HepG2 (cell line): ENCODE results near the gene ORC4. TPM values are rescaled to one million over a fixed set of nuclear protein-coding genes. Genes with fewer than 3 reads are reported as not detected.

Experiments used
- ATAC-seq: fragments of 200-7000 bp; cut with Tn5 transposase; 3 replicates; pipeline ENCODE4 v1.9.1; 2020; ENCODE audit warnings: mild to moderate bottlenecking, moderate library complexity
- BruUV-seq: library from RNA; stranded (reverse); fragments of 400-500 nt; replicated peaks from 2 replicates; lab custom pipeline; 2021; lab: Mats Ljungman, UMichigan
- CTCF ChIA-PET: fragments of 300-600 bp; formaldehyde crosslinking; extraction: SDS; loops from one replicate; lab custom pipeline; 2021; ENCODE audit warnings: low total read pairs, inconsistent platforms, low intra/inter-chr PET ratio; lab: Yijun Ruan, JAX
- POLR2A ChIA-PET: fragments of 350-600 bp; sonication (Branson Sonifier 250); formaldehyde crosslinking; loops from one replicate; lab custom pipeline; 2020; ENCODE audit warnings: antibody characterized with exemption, inconsistent platforms; lab: Yijun Ruan, JAX
- DNase-seq: peaks from one replicate; pipeline ENCODE4 v3.0.0-alpha.2; 2015; ENCODE audit warnings: low spot score
- FAIRE-seq: peaks from 3 replicates; lab custom pipeline; 2011; peaks lifted over from hg19 to GRCh38; lab: Jason Lieb, UNC
- H2AFZ ChIP-seq: one replicate; pipeline ENCODE4 v1.6.1; 2011; ENCODE audit warnings: low read length, inconsistent platforms
- H3K27ac ChIP-seq: fragments of 300-600 bp; 3 replicates; pipeline ENCODE4 v1.8.0; 2011; ENCODE audit warnings: mixed run types, mild to moderate bottlenecking, mixed read lengths, low read length, inconsistent platforms; ENCODE audit not compliant: insufficient read depth; ENCODE audit errors: extremely low read length
- H3K27me3 ChIP-seq, 2 experiments: fragments of 200-600 bp in 1 of 2; 2 replicates in 1 of 2; 3 replicates in 1 of 2; pipeline versions ENCODE4 v1.6.0 to v1.8.0; 2011; ENCODE audit warnings: low read length in 2 of 2, mild to moderate bottlenecking in 2 of 2, moderate library complexity in 2 of 2, inconsistent platforms in 1 of 2; ENCODE audit not compliant: insufficient read depth in 2 of 2, control insufficient read depth in 1 of 2
- H3K36me3 ChIP-seq, 2 experiments: fragments of 200-600 bp in 1 of 2; replicated peaks in 1 of 2; 2 replicates in 1 of 2; 3 replicates in 1 of 2; pipeline versions ENCODE4 v1.5.1 to v1.8.0; 2011; ENCODE audit warnings: low read length in 2 of 2, inconsistent platforms in 1 of 2; ENCODE audit not compliant: insufficient read depth in 2 of 2, control insufficient read depth in 1 of 2
- H3K4me1 ChIP-seq: 2 replicates; pipeline ENCODE4 v1.5.1; 2012; ENCODE audit warnings: low read length, inconsistent platforms; ENCODE audit not compliant: insufficient read depth
- H3K4me2 ChIP-seq: 2 replicates; pipeline ENCODE4 v1.6.0; 2011; ENCODE audit warnings: low read depth, low read length, inconsistent platforms
- H3K4me3 ChIP-seq, 3 experiments: fragments of 200-600 bp in 1 of 3; sonication (generic), shearing (Covaris generic) in 1 of 3; replicated peaks in 1 of 3; 2 replicates each; pipeline ENCODE4 v1.5.1; 2011 to 2016; ENCODE audit warnings: low read length in 3 of 3, inconsistent platforms in 2 of 3, low read depth in 2 of 3, mild to moderate bottlenecking in 2 of 3, control low read depth in 1 of 3, mixed read lengths in 1 of 3; ENCODE audit not compliant: insufficient read depth in 1 of 3
- H3K79me2 ChIP-seq: one replicate; pipeline ENCODE4 v1.6.1; 2011; ENCODE audit warnings: low read length, inconsistent platforms; ENCODE audit not compliant: insufficient read depth
- H3K9ac ChIP-seq: 2 replicates; pipeline ENCODE4 v1.6.0; 2011; ENCODE audit warnings: mild to moderate bottlenecking, low read depth, low read length, inconsistent platforms; ENCODE audit not compliant: insufficient read depth
- H3K9me3 ChIP-seq: 2 replicates; pipeline ENCODE4 v1.5.1; 2012; ENCODE audit warnings: mild to moderate bottlenecking, low read length
- H4K20me1 ChIP-seq: 2 replicates; pipeline ENCODE4 v1.6.0; 2011; ENCODE audit warnings: inconsistent platforms, mild to moderate bottlenecking, low read length, moderate library complexity; ENCODE audit not compliant: insufficient read depth
- FLYWCH1 ChIP-seq: sonication (generic); formaldehyde crosslinking; IDR thresholded peaks from 2 replicates; pipeline ENCODE4 v1.8.1; 2023; ENCODE audit warnings: mild to moderate bottlenecking, missing genetic modification reagents
- GMEB1 ChIP-seq: sonication (generic); formaldehyde crosslinking; IDR thresholded peaks from 2 replicates; pipeline ENCODE4 v1.5.1; 2020; ENCODE audit warnings: missing genetic modification reagents, mild to moderate bottlenecking, borderline replicate concordance
- HMG20B ChIP-seq: conservative IDR thresholded peaks from 2 replicates; pipeline ENCODE4 v1.6.1; 2016; ENCODE audit warnings: missing genetic modification reagents, missing compliant biosample characterization
- HOXA5 ChIP-seq: sonication (generic); formaldehyde crosslinking; IDR thresholded peaks from 2 replicates; pipeline ENCODE4 v1.4.0; 2020; ENCODE audit warnings: missing genetic modification reagents
- PAX8 ChIP-seq: sonication (generic); formaldehyde crosslinking; IDR thresholded peaks from 2 replicates; pipeline ENCODE4 v1.8.0; 2022; ENCODE audit warnings: mild to moderate bottlenecking, missing genetic modification reagents, borderline replicate concordance
- PHF5A ChIP-seq: IDR thresholded peaks from one replicate; pipeline ENCODE4 v1.6.1; 2018; ENCODE audit warnings: low read depth, missing genetic modification reagents; ENCODE audit not compliant: unreplicated experiment
- PRMT3 ChIP-seq: sonication (generic); formaldehyde crosslinking; IDR thresholded peaks from 2 replicates; pipeline ENCODE4 v1.8.1; 2022; ENCODE audit warnings: low read depth, mild to moderate bottlenecking, moderate library complexity, missing genetic modification reagents, borderline replicate concordance
- SIX4 ChIP-seq: sonication (generic); formaldehyde crosslinking; IDR thresholded peaks from 2 replicates; pipeline ENCODE4 v1.4.0; 2020; ENCODE audit warnings: missing genetic modification reagents
- TFDP2 ChIP-seq: sonication (generic); formaldehyde crosslinking; IDR thresholded peaks from 2 replicates; pipeline ENCODE4 v1.4.0; 2020; ENCODE audit warnings: missing genetic modification reagents
- TOE1 ChIP-seq: sonication (generic); formaldehyde crosslinking; IDR thresholded peaks from 2 replicates; pipeline ENCODE4 v1.4.0; 2020; ENCODE audit warnings: mild to moderate bottlenecking, missing genetic modification reagents
- TP53 ChIP-seq: sonication (generic); formaldehyde crosslinking; conservative IDR thresholded peaks from 2 replicates; pipeline ENCODE4 v1.4.0; 2020; ENCODE audit warnings: missing genetic modification reagents
- U2AF2 ChIP-seq: fragments of 200-400 bp; formaldehyde crosslinking; IDR thresholded peaks from 2 replicates; pipeline ENCODE4 v1.6.1; 2017; ENCODE audit warnings: low read depth, mild to moderate bottlenecking, low read length
- ZGPAT ChIP-seq: IDR thresholded peaks from 2 replicates; pipeline ENCODE4 v1.6.1; 2016; ENCODE audit warnings: mild to moderate bottlenecking
- ZMAT3 ChIP-seq: sonication (generic); formaldehyde crosslinking; conservative IDR thresholded peaks from 2 replicates; pipeline ENCODE4 v1.7.0; 2021; ENCODE audit warnings: missing genetic modification reagents
- ZNF552 ChIP-seq: sonication (generic); formaldehyde crosslinking; IDR thresholded peaks from 2 replicates; pipeline ENCODE4 v1.9.0; 2022; ENCODE audit warnings: missing genetic modification reagents, mild to moderate bottlenecking, borderline replicate concordance
- ZNF740 ChIP-seq: sonication (generic); formaldehyde crosslinking; IDR thresholded peaks from 2 replicates; pipeline ENCODE4 v1.4.0; 2020; ENCODE audit warnings: missing genetic modification reagents
- ZNF761 ChIP-seq: sonication (generic); formaldehyde crosslinking; conservative IDR thresholded peaks from 2 replicates; pipeline ENCODE4 v1.4.0; 2020; ENCODE audit warnings: mild to moderate bottlenecking, missing genetic modification reagents
- ZNF770 ChIP-seq: sonication (generic); formaldehyde crosslinking; IDR thresholded peaks from 2 replicates; pipeline ENCODE4 v1.5.0; 2020; ENCODE audit warnings: mild to moderate bottlenecking, missing genetic modification reagents
- ZNF891 ChIP-seq: sonication (generic); formaldehyde crosslinking; IDR thresholded peaks from 2 replicates; pipeline ENCODE4 v1.5.0; 2020; ENCODE audit warnings: mild to moderate bottlenecking, missing genetic modification reagents
- WGBS: methylation state at CpG from one replicate; pipeline ENCODE4 v1.1.6; 2017; ENCODE audit warnings: low lambda C conversion rate; 5-methylcytosine and 5-hydroxymethylcytosine counted together
- in situ Hi-C: cut with HindIII; loops from 2 replicates; pipeline ENCODE4 v1.10.0; 2017; ENCODE audit warnings: low pct_unique_long_range_greater_than_20kb; ENCODE audit not compliant: extremely low pct_ligation_motif_present
- intact Hi-C: fragments of 100-400 bp; cut with micrococcal nuclease; formaldehyde crosslinking; loops from one replicate; pipeline ENCODE4 v1.10.0; 2022; ENCODE audit not compliant: unreplicated experiment
- polyA plus RNA-seq, 8 experiments: library from polyadenylated mRNA; depleted of rRNA in 3 of 8; stranded (reverse) in 7 of 8; unstranded in 1 of 8; fragments of >200 nt; fragmentation: Illumina TruSeq in 4 of 8; extraction: Trizol in 4 of 8; gene quantifications; 2 replicates each; pipeline versions ENCODE4 v1.2.1 to v1.2.3, GENCODE V29; 2011 to 2016; ENCODE audit warnings: low read depth in 4 of 8, missing spikeins in 1 of 8, mixed read lengths in 1 of 8; ENCODE audit not compliant: insufficient read depth in 1 of 8
- total RNA-seq, 5 experiments: library from RNA; depleted of rRNA; stranded (reverse); fragments of >200 nt; fragmentation: Illumina TruSeq; extraction: Trizol; gene quantifications; 2 replicates each; pipeline ENCODE4 v1.2.3, GENCODE V29; 2016; ENCODE audit warnings: low read depth in 1 of 5

ORC4 gene
- total and polyA plus RNA-seq, 2 of the 13 experiments (the other 11 are each of a cell fraction or from before 2014, with no cell fraction given): 28.6 to 84.8 TPM

GRCh38 chr2:148031152-148031551 is 10.6 kb upstream of the ORC4 start (continued):
- TF ChIP-seq ZMAT3: no peak
- no peak for TF ChIP-seq ZNF770 (CRISPR knock-in tag)
- TF ChIP-seq PHF5A: no peak

GRCh38 chr2:148028781-148029180 is 8.2 kb upstream of the ORC4 start:
- Histone ChIP-seq H3K9ac (no peak overlapping the region), H3K27me3 (no peaks in the 10 kb centered on the region), H3K4me3 (no peak overlapping the region), H4K20me1 (no peaks in the 10 kb centered on the region; the same call in 1 of the 2 replicates), H3K4me2 (no peak overlapping the region), H3K36me3 (no peaks in the 10 kb centered on the region), H3K4me1 (peaks cover 20% of the 10 kb centered on the region), H3K27ac (no peak overlapping the region), H3K79me2 (peaks cover 27% of the 10 kb centered on the region), H2AFZ (no peak overlapping the region), H3K9me3 (no peaks in the 10 kb centered on the region)
- in situ Hi-C loops (no loop called here), intact Hi-C loops (no loop called here)
- 97% methylated on average over 1 of the region's 1 CpG for WGBS
- DNase-seq: no peak
- POLR2A ChIA-PET: interaction anchor here (1.4 kb wide), 1 partner anchor 8 kb away, joined by 11 read pairs; the partner anchor contains the start of genes MBD5 and ORC4
- ATAC-seq: no peak
- BruUV-seq: no TSS peak
- CTCF ChIA-PET: no interaction called here
- no peak for FAIRE-seq
- TF ChIP-seq TOE1 (CRISPR knock-in tag) (no peak), FLYWCH1 (CRISPR knock-in tag) (no peak), ZGPAT (CRISPR knock-in tag) (no peak), TP53 (CRISPR knock-in tag) (no peak), ZNF761 (CRISPR knock-in tag) (no peak), HOXA5 (no peak), U2AF2 (no peak), ZNF740 (CRISPR knock-in tag) (no peak), ZNF552 (no peak), PAX8 (CRISPR knock-in tag) (no peak), GMEB1 (no peak), PRMT3 (CRISPR knock-in tag) (no peak), ZNF891 (no peak), HMG20B (no peak), TFDP2 (CRISPR knock-in tag) (no peak), SIX4 (CRISPR knock-in tag) (no peak)
